GM21723 (cell line): ENCODE data around the gene JDP2.

Experiments
- ATAC-seq: cut with Tn5 transposase; IDR thresholded peaks from one replicate; pipeline ENCODE4 v1.9.1; 2021; ENCODE audit warnings: mild to moderate bottlenecking, moderate library complexity; ENCODE audit not compliant: unreplicated experiment

Gene JDP2

DNA sequence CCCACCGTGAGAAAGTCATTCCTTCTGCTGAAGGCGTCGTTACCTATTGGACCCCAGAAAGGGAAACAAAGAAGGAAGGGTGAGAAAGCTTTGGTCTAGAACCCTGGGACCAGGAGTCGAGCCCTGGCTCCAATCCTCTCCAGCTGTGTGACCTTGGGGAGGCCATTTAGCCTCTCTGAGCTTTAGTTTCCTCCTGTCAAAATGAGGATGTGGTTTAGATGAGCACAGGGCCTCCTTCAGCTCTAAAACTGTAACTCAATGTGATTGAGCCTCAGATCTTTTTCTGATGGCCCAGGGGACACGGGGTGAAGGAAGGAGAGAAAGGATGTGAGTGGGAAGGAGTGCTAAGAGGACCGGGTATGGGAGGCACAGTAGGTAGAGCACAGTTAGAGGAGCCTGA is 7.7 kb downstream of the JDP2 start:
- no peak for ATAC-seq

DNA sequence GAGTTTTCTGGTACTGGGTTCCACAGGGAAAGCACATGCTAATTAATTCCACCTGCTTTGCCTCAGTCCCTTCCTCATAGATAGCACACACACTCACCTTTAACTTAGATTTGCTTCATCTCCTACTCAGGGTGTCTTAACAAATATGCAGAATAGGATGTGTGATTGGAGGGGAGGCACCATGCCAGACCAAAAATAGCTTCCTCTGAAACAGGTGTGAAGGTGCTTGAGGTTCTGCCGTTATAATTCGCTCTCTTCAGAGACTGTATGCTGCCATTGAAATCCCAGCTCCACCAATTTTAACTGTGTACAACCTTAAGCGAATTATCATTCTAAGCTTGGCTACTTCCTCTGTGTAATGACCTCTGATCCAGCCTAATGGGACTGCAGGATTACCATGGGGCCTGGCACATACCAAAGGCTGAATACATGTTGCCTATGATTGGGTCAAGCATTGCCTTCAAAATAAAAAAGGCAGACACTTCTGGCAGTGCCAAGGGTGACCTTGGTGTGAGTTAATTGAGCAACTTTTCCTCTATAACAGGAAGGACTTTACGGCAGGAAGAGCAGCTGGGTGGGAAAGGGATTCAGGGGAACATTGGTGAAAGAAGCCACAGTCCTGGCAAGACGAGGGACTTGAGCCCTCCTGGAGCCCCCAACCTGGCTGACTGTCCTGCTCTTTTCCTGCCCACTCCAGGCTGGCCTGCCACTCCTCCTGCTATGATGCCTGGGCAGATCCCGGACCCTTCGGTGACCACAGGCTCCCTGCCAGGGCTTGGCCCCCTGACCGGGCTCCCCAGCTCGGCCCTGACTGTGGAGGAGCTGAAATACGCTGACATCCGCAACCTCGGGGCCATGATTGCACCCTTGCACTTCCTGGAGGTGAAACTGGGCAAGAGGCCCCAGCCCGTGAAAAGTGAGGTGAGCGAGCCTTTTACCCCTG is 9.7 kb downstream of the JDP2 start:
- ATAC-seq: no peak

DNA sequence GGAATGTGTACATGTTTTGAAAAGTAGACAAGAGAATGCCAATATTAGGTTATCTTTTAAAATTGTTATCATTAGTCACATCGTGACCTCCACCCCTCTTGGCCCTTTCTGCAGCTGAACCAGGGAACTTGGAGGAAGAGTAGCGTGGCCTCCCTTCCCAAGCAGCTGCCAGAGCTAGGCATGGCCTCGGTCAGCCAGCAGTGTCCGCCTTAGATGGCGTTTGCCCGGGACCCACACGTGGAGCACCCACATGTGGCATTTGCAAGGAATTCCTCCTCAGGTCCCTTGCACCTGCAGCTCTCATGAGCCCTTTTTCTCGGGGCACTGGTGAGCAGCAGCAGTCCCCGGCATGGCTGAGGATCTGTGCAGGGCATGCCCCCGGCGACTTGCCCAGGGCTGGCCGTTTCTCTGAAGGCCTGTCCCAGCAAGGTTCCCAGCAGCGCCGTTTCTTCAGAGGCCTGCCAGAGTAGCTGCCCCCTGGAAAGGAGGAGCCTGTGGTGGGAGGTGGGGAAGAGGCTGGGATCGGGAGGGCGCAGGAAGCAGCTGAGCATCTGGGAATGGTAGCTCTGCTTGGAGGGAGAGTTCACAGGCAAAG is 10.8 kb downstream of the JDP2 start:
- ATAC-seq: no peak

DNA sequence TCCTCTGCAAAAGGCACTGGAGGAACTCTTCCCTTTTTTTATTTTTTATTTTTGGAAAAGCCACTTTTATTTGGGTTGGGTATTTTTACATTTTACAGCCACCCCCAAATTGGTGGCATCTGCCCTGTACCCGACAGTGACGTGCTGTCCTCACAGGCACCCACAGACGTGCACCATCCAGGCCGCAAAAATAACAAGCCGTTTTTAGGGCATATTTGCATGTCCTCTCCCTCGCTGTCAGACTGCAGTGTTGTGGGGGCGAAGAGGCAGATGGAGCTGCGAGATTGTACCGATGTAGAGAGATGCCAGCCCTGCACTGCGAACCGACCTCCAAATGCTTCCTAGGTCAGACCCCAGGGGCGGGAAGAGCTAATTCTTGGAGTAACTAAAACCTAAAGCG is 12.2 kb downstream of the JDP2 start:
- no peak for ATAC-seq

DNA sequence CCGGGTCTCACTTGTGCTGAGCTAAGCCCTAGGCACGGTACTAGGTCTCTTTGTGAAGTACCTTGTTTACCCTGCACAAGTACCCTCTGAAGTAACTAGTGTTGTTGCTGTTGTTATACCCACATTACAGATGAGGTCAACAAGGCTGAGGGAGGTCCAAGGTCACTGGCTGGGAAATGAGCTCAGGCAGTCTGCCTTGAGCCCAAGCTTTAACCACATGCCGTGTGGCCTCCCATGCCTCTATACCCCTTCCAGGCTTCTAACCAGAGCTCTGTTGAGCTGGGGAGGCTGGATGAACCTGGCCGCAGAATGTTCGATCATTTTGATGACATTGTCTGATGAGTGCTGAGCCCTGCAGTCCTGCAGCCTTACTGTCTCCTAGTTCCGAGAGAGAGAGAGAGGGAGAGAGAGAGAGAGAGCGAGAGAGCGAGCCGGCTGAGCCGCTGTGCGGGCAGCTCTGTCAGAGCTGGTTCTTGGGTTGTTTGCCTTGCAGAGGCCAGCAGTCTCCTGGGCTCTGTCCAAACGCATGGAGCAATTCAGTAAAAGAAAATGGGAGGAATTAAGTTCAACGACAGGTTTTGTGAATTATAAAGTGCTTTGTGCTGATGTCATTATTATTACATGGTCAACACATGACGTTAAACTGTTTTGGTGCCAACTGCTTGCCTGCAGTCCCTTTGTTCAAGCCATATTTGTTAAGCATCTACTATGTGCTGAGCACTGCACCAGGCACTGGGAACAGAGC is 13.1 kb downstream of the JDP2 start:
- no peak for ATAC-seq

DNA sequence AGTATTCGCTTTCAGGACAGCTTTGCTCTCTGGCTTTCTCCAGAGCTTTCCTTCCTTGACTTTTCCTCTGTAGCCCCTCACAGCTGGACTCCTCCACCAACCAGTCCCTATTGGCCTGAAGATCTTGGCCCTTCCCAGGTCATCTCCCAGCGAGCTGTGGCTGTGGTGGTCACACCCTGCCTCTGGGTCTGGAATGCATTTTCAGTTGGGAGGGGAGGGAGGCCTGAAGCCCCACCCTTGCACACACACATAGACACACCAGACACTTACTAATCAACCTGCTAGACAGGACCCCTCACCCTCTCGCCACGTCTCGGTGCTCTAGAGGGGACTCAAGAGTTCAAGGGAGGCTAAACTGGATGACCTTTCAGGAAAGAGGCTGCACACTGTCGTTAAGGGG is 13.9 kb downstream of the JDP2 start:
- no peak for ATAC-seq

DNA sequence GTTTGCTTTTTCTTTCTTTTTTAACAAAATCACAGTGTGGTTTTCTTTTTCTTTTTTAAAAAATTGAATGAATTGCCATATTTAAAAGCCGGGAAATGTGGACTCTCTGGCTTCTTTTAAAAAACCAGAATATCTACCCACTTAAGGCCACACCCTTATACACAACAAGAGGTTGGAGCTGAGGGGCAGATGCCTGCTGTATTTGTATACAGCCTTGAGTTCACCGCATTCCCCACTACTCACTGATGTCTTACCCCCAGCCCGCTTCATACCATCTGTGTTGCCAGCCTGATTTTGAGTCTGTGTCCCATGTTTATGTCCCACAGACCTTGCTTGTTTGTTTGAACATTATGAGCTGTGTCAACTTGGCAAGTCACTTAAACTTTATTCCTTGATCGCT is 14.3 kb downstream of the JDP2 start:
- no peak for ATAC-seq

DNA sequence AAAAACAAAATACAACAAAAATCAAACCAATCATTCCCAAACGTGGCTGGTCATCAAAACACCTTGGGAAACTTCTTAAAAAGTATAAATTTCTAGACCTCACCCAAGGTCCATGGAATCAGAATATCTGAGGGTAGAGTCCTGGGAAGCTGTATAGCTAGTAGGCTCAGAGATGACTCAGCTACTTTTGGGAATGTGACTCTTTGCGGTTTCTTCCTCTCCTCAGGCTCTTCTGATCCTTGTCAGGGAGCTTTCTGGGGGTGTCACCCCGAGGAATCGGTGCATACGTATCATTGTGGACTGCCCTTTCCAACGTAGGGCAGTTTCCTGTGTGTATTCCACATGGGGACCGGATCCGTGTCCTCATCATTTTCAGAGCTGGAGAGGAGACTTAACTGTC is 14.8 kb downstream of the JDP2 start:
- no peak for ATAC-seq

DNA sequence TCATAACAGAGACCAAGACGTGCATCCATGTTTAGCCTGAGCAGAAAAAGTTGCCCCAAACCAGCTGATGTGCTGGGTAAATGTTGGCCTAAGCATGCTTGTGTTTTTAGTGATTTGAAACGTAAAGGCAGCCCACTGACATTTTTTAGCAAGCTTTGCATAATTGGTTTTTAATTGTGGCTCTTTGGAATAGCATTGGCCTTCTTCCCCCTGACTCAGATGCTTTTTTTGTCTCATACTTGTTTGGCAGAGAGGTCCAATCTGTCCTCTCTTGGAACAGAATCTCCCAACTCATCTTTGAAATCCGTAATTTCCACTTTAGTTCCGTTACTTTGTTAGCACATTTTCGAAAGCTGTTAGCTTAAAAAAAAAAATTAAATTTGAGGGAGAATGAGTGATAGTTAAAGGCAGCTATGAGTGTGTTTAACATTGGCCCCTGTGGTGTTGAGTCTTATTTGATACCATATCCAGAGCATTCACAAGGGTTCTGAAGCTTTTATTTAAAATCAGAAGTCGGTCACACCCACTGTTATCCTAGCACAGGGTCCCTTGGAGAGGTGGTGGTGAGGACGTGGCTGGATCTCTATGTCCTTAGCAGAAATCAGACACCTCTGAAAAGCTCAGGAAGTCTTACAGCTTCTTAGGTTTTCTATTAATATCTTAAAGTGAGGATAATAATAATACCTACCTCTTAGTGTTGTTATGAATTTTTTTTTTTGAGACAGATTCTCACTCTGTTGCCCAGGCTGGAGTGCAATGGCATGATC is 15.6 kb downstream of the JDP2 start:
- ATAC-seq: no peak

DNA sequence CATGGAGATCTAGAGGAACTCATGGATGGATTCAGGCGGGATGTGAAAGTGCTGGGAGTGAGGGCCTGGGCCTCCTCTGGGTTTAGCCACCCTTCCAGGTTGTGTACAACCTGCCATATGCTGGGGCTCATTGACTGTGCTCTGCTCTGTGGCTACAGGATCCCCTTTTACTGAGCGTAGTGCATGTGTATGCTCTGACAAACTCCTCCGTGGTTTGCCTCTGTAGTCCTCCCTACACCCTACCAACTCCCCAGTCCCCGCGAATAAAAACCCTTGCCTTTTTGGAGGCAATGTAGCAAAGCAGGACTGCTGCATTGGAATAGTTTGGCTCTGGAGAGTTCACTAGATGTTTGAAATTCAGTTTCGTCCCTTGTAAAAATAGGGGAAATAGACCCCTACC is 17.4 kb downstream of the JDP2 start:
- no peak for ATAC-seq

DNA sequence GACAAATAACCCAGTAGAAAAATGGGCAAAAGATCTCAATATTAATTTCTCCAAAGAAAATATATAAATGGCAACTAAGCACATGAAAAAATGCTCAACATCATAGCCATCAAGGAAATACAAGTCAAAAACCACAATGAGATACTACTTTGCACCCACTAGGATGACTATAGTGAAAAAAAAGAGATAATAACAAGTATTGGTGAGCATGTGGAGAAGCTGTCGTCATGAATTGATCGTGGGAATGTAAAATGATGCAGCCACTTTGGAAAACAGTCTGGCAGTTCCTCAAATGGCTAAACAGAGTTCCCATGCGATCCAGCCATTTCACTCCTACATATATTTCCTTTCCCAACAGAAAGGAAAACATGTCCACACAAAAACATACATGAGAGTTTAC is 18.1 kb downstream of the JDP2 start:
- no peak for ATAC-seq

DNA sequence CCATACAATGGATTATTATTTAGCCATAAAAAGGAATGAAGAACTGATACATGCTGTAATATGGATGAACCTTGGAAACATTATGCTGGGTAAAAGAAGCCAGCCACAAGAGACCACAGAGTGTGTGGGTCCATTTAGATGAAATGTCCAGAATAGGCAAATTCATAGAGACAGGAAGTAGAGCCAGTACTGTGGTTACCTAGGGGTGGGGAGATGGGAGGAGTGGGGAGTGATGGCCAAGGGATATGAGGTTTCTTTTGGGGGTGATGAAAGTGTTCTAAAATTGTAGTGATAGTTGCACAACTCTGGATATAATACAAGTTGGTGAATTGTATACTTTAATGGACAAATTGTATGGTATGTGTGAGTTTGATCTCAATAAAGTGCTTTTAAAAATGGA is 18.6 kb downstream of the JDP2 start:
- no peak for ATAC-seq

DNA sequence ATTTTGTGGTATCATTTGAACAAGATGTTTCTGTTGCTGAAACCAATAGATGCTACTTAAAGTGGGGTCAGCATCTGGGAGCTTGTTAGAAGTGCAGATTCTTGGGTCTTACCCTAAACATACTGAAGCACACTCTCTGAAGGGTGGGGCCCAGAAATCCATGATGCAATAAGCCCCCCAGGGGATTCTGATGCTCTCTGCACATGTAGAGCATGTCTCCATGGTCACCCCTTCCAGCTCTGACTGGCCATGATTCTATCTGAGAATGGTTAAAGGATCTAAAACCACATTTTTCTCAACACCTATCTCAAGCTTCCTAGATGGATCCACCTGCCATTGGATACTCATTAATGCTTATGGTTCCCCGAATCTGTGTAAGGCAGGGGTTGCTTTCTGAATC is 20.4 kb downstream of the JDP2 start:
- ATAC-seq: no peak

DNA sequence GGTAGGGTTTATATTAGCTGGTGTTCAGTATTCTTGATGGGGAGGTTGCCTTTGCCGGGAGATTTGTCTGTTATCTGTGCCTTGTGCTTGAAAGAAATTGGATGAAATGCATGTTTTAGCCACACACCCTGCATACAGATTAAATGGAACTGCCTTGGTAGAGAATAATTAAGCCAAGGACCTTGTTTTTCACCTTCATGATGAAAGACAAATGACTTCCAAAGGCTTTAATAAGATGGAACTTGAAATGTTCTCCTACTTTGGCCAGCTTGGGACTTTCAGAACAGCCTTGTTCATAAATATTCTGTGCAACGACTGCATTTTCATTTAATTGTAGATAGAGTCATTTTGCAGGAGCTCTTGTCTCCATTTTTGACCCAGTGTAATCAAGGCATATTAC is 21.2 kb downstream of the JDP2 start:
- no peak for ATAC-seq

DNA sequence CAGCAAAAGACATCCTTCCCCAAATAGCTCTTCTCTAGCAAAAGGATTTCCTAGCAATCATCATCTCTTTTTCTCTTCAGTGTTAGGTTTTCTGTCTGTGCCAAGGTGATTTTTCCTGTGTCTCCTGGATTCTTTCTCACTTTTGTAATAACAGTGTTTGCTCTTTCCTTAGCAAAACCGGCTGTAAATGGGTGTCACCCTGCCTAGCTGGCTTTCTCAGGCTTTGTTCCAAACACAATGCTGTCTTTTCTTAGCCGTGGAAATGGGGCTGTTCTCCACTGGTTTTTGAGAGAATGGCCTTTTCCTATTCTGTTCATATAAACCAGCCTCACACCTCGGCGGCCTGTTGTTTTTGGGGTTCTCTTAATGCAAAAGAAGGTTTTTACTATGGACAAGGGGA is 21.9 kb downstream of the JDP2 start:
- ATAC-seq: no peak

DNA sequence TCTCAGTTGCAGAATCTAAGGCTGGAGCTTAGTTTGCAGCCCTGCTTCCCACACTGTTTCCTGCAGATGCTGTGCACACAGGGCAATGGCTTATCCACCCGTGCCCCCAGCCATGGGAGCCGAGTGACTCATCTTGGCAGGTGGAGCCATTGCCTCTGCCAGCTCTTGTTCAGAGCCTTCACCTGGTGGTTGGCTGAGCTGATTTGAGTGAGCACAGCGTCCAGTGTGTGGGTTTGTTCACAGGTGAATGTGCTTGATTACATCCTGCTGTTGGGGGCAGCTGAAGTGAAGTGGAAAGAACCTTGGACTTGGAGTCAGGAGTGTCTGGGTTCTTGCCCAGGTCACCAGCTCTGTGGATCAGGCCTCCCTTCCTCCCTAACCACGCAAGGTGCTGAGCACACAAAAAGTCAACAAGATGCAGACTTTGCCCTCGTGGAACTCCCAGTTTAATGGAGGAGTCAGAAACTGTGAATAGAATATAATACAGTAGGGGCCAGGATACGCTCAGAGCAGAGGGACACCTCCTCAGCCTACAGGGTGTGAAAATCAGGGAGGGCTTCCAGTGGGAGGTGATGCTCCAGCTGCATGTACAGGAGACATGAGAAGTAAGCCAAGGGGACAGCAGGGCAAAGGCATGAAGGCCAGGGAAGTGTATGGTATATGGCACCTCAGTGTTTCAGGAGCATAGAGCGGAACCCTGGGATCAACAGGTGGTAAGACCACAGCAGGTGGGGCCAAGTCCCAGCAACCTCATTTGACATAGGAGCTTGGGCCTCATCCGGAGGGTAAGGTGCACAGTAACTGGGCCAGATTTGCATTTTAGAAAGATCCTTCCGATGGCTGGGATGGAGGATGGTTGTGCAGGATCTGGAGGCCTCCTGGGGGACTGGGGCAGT is 22.8 kb downstream of the JDP2 start:
- no peak for ATAC-seq

DNA sequence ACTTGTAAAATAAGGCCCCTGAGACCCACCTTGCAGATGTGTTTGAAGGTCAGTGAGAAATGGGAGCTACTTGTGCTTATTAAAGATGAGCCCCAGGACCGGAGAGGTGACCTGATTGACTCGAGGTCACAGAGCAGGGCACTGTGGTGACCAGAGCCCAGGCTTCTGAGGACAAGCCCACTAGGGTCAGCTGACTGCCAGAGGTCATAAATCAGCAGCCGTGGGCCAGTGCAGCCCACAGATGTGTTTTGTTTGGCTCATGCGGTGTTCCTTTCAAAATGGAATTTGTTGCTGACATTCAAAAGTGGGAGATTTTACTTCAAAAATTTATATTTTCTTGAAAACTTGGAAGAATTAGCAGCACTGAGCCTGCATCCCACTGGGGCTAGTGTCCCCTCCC is 24.5 kb downstream of the JDP2 start:
- no peak for ATAC-seq

DNA sequence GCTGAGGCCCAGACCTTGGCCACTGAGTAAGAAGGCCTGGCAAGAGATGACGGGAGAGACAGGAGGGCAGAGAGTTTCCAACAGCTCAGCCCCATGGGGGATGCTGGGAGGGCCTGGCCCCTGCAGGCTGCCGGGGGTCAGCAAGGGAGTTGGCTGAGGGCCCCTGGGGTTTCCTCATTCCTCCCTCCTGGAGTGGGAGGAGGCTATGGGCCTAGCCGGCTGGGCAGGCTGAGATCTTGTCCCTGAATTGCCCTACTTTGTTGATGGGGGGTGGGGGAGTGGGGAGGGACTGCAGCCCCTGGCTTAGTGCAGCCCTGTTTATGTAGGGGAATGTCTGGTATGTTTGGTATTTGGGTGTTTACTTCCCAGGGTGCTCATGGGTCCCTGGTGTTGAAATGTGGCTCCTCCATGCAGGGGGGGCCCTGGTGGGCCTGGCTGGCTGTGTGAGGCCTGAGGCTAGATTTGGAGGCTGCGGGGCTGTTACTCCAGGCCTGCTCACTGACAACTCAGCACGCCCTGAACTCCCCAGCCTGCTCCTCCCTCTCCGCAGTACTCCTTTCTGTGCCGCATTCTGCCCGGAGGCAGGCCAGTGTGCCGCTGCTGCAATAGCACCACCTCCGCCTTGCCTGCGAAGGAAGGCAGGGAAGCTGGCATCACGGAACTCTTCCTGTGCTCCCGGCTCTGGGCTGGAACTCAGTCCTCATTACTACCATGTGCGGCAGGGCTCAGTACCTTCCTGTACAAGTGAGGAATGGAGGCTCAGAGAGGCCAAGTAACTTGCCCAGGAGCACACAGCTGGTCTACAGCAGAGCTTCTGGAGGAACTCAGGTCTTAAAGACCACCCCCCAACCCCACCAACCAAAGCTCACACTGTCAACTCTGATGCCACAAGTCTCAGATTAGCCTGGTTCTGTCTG is 25.3 kb downstream of the JDP2 start:
- no peak for ATAC-seq

DNA sequence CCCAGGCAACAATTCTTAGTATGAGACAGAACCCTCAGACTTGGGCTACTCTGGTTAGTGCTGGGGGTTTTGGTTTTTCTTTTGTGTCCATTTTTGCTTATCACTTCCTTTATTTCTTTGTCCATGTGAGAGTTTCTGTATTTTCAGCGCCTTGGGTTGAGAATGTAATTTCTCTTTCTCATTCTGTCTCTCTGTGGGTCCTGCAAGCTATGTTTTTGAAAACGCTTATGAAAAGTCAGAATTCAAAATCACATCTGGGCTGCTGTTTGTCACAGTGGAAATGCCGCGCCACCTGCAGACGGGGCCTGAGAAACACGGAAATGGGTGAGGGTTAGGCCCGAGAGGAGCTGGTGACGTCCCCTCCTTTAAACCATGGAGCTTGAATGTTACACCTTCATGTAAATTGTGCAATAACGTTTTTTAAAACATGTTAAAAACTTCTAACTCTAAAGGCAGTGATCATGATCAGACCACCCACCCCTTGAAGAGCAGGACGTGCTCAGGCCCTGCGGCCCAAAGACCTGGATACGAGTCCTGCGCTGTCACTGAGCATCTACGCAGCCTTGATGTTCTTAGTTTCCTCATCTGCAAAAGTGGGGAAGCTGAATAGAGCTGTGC is 26.1 kb downstream of the JDP2 start:
- ATAC-seq: peak; percentile 63
